ES-I3 (cell line): Measurements from ENCODE around the gene POMT2.
A peak's percentile ranks its signal among the peaks of the same experiment; 100 is the strongest.

ENCODE experiments used
- H3K36me3 ChIP-seq: 2 replicates; pipeline ENCODE4 v1.6.1; 2013; ENCODE audit warnings: mild to moderate bottlenecking, low read length, control low read depth, moderate library complexity; ENCODE audit not compliant: insufficient read depth
- H3K4me1 ChIP-seq: 2 replicates; pipeline ENCODE4 v1.6.1; 2013; ENCODE audit warnings: mild to moderate bottlenecking, control low read depth, low read length; ENCODE audit not compliant: insufficient read depth
- H3K9ac ChIP-seq: 2 replicates; pipeline ENCODE4 v1.6.1; 2013; ENCODE audit warnings: low read depth, mild to moderate bottlenecking, low read length, moderate library complexity
- H3K9me3 ChIP-seq: 2 replicates; pipeline ENCODE4 v1.6.1; 2013; ENCODE audit warnings: mild to moderate bottlenecking, low read length, moderate library complexity; ENCODE audit not compliant: control insufficient read depth, insufficient read depth

Gene POMT2, protein sequence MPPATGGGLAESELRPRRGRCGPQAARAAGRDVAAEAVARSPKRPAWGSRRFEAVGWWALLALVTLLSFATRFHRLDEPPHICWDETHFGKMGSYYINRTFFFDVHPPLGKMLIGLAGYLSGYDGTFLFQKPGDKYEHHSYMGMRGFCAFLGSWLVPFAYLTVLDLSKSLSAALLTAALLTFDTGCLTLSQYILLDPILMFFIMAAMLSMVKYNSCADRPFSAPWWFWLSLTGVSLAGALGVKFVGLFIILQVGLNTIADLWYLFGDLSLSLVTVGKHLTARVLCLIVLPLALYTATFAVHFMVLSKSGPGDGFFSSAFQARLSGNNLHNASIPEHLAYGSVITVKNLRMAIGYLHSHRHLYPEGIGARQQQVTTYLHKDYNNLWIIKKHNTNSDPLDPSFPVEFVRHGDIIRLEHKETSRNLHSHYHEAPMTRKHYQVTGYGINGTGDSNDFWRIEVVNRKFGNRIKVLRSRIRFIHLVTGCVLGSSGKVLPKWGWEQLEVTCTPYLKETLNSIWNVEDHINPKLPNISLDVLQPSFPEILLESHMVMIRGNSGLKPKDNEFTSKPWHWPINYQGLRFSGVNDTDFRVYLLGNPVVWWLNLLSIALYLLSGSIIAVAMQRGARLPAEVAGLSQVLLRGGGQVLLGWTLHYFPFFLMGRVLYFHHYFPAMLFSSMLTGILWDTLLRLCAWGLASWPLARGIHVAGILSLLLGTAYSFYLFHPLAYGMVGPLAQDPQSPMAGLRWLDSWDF

DNA sequence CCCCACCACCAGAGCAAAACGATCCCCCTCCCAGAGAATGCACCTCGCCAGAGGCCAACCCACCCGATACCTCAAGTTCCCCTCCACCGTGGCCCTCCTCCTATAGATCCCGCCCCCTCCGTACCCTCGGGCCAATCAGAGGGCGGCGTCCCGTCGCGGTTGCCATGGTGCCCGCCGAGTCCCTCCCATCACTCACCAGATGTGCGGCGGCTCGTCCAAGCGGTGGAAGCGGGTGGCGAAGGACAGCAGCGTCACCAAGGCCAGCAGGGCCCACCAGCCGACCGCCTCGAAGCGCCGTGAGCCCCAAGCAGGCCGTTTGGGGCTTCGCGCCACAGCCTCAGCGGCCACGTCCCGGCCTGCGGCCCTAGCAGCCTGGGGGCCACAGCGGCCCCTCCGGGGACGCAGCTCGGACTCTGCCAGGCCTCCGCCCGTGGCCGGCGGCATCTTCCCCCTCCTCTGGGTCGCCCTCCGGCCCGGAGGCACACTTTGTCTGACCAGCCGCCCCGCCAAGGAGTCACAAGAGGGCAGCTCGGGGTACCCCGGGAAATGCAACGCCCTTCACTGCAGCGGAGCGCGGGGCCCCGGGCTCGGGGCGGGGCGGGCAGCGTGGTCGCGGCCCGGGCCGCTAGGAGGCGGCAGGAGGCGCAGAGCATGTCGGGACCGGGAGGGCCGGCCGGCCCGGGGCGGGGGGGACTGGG lies at the start of gene POMT2:
POMT2 (minus strand) TSS at position 646 of the 698 bp plus-strand sequence; CDS start at position 444, 202 bp downstream.
- no peaks in the 10 kb centered on the region for H3K36me3 ChIP-seq
- H3K9me3 ChIP-seq, result no peaks in the 10 kb centered on the region
- peak within 1 kb of the TSS; percentile 98 for H3K9ac ChIP-seq
- H3K4me1 ChIP-seq, result peaks cover 16% of the 10 kb centered on the region

DNA sequence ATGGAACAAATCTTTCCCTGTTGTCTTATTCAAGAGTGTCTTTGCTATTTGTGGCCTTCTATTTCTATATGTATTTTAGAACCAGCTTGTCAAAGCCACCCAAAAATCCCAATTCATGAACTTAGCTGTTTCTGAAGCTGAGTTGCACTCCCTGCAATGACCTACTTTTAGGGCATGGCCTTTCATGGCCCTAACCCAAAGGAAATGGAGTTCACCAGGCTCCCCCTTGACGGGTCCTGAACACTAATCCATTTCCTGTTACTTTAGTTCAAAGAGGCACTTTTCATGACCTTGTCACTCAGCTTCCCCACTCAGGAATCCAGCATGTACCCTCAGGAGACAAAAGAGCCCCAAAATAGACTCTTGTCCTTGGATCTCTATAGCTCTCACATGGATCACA lies 48.6 kb upstream of the POMT2 start:
- Histone ChIP-seq H3K36me3 (no peaks in the 10 kb centered on the region; the same call in 1 of the 2 replicates), H3K4me1 (no peaks in the 10 kb centered on the region), H3K9me3 (no peaks in the 10 kb centered on the region)

DNA sequence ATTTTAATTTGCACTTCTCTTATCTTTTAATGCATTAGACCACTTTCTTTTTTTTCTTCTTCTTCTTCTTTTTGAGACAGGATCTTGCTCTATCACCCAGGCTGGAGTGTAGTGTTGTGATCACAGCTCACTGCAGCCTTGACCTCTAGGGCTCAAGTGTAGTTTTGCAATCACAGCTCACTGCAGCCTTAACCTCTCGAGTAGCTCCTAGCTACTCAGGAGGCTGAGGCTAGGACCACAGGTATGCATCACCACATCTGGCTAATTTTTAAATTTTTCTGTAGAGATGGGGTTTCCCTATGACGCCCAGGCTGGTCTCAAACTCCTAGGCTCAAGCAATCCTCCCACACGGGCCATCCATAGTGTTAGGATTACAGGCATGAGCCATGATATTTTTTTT lies 43.5 kb upstream of the POMT2 start:
- H3K4me1 ChIP-seq, result no peaks in the 10 kb centered on the region
- H3K9me3 ChIP-seq, result no peaks in the 10 kb centered on the region
- no peak overlapping the region for H3K9ac ChIP-seq
- H3K36me3 ChIP-seq, result no peaks in the 10 kb centered on the region; the same call in 1 of the 2 replicates

More for the DNA sequence above, 48.6 kb upstream of the POMT2 start:
- no peak overlapping the region for H3K9ac ChIP-seq

DNA sequence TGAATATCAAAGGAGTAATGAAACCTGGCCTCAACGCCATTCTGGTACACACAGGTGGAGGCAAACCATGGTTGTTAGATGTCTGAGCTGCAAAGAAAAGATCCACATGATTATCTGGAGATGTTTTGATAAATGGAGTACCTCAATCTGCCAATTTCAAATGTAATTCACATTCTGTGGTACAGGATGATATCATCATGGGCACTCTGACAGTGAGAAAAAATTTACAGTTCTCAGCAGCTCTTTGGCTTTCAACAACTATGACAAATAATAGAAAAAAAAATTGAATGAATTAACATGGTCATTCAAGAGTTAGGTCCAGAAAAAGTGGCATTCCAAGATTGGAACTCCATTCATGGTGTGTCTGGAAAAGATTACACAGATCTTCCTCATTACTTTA lies 38.9 kb upstream of the POMT2 start:
- Histone ChIP-seq H3K9me3 (no peaks in the 10 kb centered on the region), H3K36me3 (no peaks in the 10 kb centered on the region), H3K9ac (no peak overlapping the region), H3K4me1 (no peaks in the 10 kb centered on the region)

DNA sequence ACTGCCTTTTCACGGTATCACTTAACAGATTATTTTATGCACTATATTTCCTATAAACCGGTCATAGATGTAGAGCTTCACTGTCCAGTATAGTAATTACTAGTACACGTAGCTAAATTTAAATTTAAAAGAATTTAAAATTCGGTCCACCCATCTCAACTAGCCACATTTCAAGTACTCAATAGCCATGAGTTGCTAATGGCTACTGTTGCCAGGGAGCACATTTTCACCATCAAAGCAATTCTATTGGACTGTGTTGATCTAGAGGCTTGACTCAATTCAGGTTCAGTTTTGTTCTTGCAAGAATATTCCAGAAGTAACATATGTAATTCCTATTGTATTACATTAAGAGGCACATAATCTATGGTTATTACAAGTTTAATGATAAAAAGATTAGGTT lies 36.2 kb upstream of the POMT2 start:
- no peaks in the 10 kb centered on the region for H3K4me1 ChIP-seq
- H3K9ac ChIP-seq, result no peak overlapping the region
- no peaks in the 10 kb centered on the region for H3K36me3 ChIP-seq
- no peaks in the 10 kb centered on the region for H3K9me3 ChIP-seq

DNA sequence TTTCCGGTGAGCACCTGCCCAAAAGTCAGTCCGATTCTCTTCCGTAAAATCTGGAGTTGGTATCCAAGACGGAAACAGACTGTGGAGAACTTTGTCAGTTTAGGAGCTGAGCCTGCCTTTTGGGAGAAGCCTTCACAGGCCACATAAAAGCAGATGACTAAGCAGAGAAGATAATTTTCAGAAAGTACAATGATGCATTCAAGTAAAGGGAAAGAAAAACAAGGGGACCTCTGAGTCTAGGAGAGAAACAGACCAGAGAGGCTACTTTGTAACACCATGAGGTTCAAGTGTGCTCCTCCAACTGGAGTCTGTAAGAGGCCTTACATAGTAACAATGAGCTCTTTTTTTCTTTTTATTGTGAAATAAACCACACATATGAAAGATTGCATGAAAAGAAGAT lies 35.1 kb upstream of the POMT2 start:
- H3K9me3 ChIP-seq, result no peaks in the 10 kb centered on the region
- no peak overlapping the region for H3K9ac ChIP-seq

DNA sequence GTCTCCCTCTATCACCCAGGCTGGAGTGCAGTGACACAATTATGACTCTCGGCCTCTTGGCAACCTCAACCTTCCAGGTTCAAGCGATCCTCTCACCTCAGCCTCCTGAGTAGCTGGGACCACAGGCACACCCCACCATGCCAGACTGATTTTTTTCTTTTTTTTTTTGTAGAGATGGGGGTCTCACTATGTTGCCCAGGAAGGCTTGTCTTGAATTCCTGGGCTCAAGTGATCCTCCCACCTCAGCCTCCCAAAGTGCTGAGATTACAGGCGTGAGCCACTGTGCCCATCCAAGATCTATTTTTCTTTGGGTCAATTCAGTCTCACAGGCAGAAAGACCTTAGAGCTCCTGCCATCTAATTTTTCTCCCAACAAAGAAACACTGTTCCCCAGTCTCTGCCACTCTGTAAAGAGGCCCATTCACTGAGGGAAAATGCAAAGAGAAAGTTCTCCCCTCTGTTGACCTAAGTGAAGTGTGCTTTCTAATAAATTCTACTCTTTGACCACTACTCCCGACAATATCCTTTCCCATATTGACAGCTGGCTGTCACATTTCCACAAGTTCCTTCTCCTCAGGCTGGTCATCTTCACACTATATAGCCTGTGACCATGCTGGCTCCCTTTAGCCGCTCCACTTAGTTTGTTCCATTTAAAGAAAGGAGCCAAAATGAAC lies 32.9 kb upstream of the POMT2 start:
- H3K9ac ChIP-seq, result no peak overlapping the region
- H3K4me1 ChIP-seq, result no peaks in the 10 kb centered on the region
- H3K9me3 ChIP-seq, result no peaks in the 10 kb centered on the region
- no peaks in the 10 kb centered on the region for H3K36me3 ChIP-seq

More for the DNA sequence above, 35.1 kb upstream of the POMT2 start:
- H3K4me1 ChIP-seq, result no peaks in the 10 kb centered on the region
- H3K36me3 ChIP-seq, result no peaks in the 10 kb centered on the region

DNA sequence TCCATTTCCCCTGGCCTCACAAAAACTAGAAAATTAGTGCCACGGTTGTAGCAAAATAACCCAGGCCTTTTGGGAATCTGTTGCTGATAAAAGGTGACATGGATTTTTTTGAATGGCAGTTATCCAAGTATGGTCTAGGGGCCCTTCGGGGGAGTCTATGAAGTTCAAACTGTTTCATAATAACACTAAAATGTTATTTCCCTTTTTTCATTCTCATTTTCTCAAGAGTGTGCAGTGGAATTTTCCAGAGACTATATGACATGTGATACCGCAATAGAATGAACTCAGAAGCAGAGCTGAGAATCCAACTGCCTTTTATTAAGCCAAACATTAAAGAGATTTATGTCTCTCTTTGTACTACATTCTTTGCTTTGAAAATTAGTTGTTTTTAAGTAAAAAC lies 27.1 kb upstream of the POMT2 start:
- H3K9me3 ChIP-seq, result no peaks in the 10 kb centered on the region
- H3K36me3 ChIP-seq, result no peaks in the 10 kb centered on the region
- no peak overlapping the region for H3K9ac ChIP-seq
- H3K4me1 ChIP-seq, result peaks cover 14% of the 10 kb centered on the region

DNA sequence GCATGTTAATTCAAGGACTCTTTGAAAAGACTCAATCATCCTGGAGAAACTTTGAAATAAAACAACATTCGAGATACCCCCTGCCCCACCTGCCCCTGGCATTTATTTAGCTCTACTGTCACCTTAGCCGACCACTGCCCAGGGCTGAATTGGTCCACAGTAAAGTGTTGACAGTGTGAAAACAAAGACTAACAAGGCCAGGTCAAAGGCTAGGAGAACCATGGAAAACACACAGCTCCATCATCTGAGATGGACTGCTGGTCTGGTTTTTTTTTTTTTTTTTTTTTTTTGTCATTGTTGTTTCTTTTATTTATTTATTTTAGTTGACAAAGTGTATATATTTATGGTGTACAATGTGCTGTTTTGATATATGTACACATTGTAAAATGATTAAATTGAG lies 25.8 kb upstream of the POMT2 start:
- Histone ChIP-seq H3K4me1 (peaks cover 20% of the 10 kb centered on the region), H3K9ac (no peak overlapping the region), H3K9me3 (no peaks in the 10 kb centered on the region), H3K36me3 (no peaks in the 10 kb centered on the region)

DNA sequence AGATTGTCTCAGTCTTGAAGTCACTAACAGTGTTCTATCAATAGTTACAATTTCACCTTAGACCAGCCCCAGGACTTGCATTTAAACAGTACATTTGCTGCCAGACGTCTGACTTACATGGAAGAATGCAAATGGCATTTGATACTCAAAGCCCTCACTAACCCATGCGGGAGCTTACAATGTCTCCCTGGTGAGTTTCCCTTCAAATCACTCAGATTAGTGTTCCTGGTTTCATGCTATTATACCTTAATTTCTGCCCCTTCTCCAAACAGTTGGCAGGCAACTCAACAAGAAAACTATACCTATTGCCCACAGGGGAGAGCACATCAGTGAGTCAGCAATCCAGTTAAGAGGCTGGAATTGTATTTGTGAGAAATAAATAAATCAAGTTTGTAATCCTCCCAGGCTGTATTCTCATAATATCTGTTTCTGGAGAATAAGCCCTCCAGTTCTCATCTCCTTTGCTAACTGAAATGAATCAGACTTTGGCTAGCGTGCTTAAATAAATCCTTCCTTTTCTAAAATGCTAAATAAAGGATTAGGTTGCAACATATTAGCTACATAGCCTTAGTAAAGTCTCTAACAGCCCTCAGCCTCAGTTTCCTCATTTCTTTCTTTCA lies 23.8 kb upstream of the POMT2 start:
- Histone ChIP-seq H3K9ac (no peak overlapping the region), H3K9me3 (no peaks in the 10 kb centered on the region), H3K4me1 (peaks cover 28% of the 10 kb centered on the region), H3K36me3 (no peaks in the 10 kb centered on the region)

DNA sequence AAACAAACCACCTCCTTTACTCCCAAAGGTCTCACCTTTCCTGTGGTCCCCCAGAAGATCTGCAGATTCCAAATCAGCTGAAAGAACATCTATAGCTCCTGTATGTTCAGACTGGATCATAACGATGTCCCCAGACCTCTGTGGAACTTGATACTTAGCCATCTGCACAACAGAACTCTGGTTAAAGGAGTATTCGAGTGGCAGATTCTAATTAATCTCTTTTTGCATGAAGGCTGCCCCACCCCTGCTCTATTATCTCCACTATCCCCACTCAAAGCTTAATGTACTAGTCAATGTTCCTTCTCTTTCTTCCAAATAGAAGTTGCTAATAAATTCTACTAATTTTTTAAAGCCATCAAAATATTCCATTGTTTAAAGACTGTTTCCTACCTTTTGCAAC lies 23.0 kb upstream of the POMT2 start:
- Histone ChIP-seq H3K9ac (no peak overlapping the region), H3K9me3 (no peaks in the 10 kb centered on the region), H3K36me3 (no peaks in the 10 kb centered on the region), H3K4me1 (peaks cover 36% of the 10 kb centered on the region)

DNA sequence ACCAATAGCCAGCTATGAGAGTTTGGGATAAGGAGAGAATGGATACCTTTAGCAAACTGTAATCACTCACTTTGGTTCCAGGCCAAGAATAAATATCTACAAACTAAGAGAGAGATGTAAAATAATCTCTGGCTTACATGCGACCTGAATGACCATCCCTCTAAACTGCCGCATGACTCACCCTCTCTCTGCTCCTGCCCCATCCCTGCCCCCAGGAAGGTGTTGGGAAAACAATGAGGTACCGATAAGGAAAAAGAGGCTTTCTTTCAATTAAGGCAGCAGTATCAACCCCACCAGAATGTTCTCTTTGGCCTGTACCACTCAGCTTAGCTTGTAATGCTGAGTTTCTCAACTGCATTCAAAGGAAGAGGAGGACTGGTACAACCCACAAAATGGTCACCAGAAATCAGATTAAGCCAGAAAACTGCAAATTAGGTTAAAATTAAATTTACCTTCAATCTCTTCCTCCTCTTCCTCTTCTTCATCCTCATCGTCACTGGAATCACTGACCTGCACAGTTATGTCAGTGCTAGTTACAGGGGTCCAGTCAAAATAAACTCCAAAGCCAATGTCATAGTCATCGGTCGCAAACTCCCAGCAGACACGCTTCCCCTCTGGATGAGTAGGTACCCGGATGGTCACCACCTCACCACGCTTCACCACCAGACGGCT lies 22.2 kb upstream of the POMT2 start:
- no peak overlapping the region for H3K9ac ChIP-seq
- peaks cover 38% of the 10 kb centered on the region for H3K4me1 ChIP-seq
- no peaks in the 10 kb centered on the region for H3K36me3 ChIP-seq
- no peaks in the 10 kb centered on the region for H3K9me3 ChIP-seq

DNA sequence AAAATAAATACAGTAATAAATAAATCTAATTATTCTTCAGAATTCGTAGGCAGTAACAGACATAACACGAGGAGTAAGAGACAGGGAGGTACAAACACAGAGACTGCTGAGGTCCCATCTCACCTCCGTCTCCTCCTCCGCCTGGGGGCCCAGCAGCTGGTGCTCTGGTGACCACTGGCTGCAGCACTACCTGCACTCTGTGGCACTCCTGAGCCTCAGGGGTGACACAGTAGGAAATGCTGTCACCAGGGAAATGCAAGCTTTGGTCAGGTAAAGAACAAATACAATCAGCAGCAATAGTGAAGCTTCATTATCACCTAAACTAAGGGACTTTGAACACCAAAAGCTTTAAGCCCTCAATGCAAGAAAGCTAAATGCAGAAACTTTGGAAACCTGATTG lies 19.7 kb upstream of the POMT2 start:
- no peaks in the 10 kb centered on the region for H3K9me3 ChIP-seq
- no peaks in the 10 kb centered on the region for H3K36me3 ChIP-seq
- H3K9ac ChIP-seq, result no peak overlapping the region
- H3K4me1 ChIP-seq, result peaks cover 55% of the 10 kb centered on the region
